Lower leg skin (tissue), 3 donors: ENCODE results near the gene EDARADD.

Experiments
- CTCF ChIP-seq, 3 donors: fragments of 450-650 bp; IDR thresholded peaks; one replicate each; pipeline ENCODE4 v1.5.1; 2016; ENCODE audit warnings: antibody characterized with exemption in 3 of 3, mild to moderate bottlenecking in 3 of 3, moderate library complexity in 2 of 3
- POLR2A ChIP-seq, 2 donors: fragments of 450-650 bp; IDR thresholded peaks; one replicate each; pipeline ENCODE4 v1.6.1; 2016 to 2017; ENCODE audit warnings: antibody characterized with exemption in 2 of 2, mild to moderate bottlenecking in 1 of 2, moderate library complexity in 1 of 2

- TF ChIP-seq POLR2A (IDR thresholded peaks at IDR 0.05) (no peak), CTCF (IDR thresholded peaks at IDR 0.05) (no peak)
Observed at GRCh38 chr1:236381565-236382158, 12.4 kb upstream of the EDARADD start.
